ENCODE measurements around the gene RBM10. TPM values are rescaled to one million over a fixed set of nuclear protein-coding genes. Genes with fewer than 3 reads are reported as not detected.
"Not testable (repeated sequence)": the region's sequence is repeated elsewhere in the genome, so short reads cannot be mapped to it uniquely, and the experiment has no call there.

The RBM10 gene
- total RNA-seq, 2 experiments from 2014 or later, result 59.0 to 59.2 TPM

- ChIA-PET CTCF (interaction anchor here (2.8 kb wide), 1 partner anchor 11 kb away, joined by 22 read pairs; the partner anchor contains the start of genes NDUFB11 and RBM10), POLR2A (no interaction called here)
- H3K9me3 Mint-ChIP-seq, result no peaks in the 10 kb centered on the region
- H3K4me1 Mint-ChIP-seq, result peaks cover 4% of the 10 kb centered on the region
- no peaks in the 10 kb centered on the region for H3K27me3 Mint-ChIP-seq
- no peak for DNase-seq
- no peak overlapping the region for H3K4me3 Mint-ChIP-seq
- H3K36me3 Mint-ChIP-seq (ENCODE audit: low read depth), result no peaks in the 10 kb centered on the region
- no peak overlapping the region for H3K27ac Mint-ChIP-seq
These were observed 11.5 kb upstream of the RBM10 start for GRCh38 chrX:47133493-47133892.

DNA sequence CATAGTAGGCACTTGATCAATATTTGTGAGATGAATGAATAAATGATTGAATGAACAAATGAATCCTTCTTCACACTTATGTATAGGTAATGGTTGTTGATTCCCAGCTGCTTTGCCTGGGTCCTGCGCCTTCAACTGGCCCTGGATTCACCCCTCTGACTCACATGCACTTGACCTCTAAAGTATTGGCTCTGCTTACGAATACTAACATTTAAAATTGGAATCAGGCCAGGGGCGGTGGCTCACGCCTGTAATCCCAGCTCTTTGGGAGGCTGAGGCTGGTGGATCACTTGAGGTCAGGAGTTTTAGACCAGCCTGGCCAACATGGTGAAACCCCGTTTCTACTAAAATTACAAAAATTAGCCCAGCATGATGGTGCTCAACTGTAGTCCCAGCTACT lies 9.4 kb upstream of the RBM10 start:
- CTCF ChIA-PET, result interaction anchor here (1.0 to 2.8 kb wide), 2 partner anchors 9 to 234 kb away, joined by 4 to 22 read pairs; partner anchors contain the start of genes NDUFB11 and RBM10
- POLR2A ChIA-PET; H3K4me3 Mint-ChIP-seq; DNase-seq; H3K9me3 Mint-ChIP-seq; H3K4me1 Mint-ChIP-seq; H3K27me3 Mint-ChIP-seq; H3K27ac Mint-ChIP-seq; H3K36me3 Mint-ChIP-seq (ENCODE audit: low read depth): not testable (repeated sequence)

DNA sequence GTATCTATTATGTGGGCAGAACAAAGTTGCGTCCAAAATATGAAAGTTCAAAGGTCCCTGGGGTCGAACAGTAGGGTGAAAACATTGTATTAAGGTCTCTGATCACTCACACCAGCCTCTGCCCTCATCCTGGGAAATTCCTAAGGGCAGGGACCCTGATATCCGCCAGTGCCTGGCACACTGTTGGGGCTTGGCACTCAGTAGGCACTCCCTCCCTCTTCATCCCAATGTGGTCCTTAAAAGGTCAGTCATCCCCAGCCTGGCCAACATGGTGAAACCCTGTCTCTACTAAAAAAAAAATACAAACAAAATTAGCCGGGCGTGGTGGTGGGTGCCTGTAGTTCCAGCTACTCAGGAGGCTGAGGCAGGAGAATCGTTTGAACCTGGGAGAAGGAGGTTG lies 6.8 kb upstream of the RBM10 start:
- peaks cover 22% of the 10 kb centered on the region for H3K36me3 Mint-ChIP-seq (ENCODE audit: low read depth)
- H3K4me1 Mint-ChIP-seq, result peaks cover 12% of the 10 kb centered on the region
- no peak overlapping the region for H3K4me3 Mint-ChIP-seq
- no peak for DNase-seq
- CTCF ChIA-PET, result no interaction called here
- no peaks in the 10 kb centered on the region for H3K9me3 Mint-ChIP-seq
- H3K27me3 Mint-ChIP-seq, result no peaks in the 10 kb centered on the region
- POLR2A ChIA-PET, result no interaction called here
- H3K27ac Mint-ChIP-seq, result no peak overlapping the region

GRCh38 chrX:47143894-47144625 lies 961 bp upstream of the RBM10 start:
- Mint-ChIP-seq H3K36me3 (ENCODE audit: low read depth) (peaks cover 37% of the 10 kb centered on the region), H3K27me3 (no peaks in the 10 kb centered on the region), H3K4me3 (peak overlapping the region; percentile 94), H3K27ac (peak overlapping the region; percentile 99), H3K9me3 (peaks cover 3% of the 10 kb centered on the region), H3K4me1 (peaks cover 28% of the 10 kb centered on the region)
- CTCF ChIA-PET, result interaction anchor here (0.9 to 2.4 kb wide), 14 partner anchors 9 to 507 kb away, joined by 3 to 22 read pairs (median 4); no protein-coding TSS in a partner anchor
- DNase-seq, result no peak
- POLR2A ChIA-PET, result interaction anchor here (1.2 kb wide), 1 partner anchor 47 kb away, joined by 6 read pairs; no protein-coding TSS in a partner anchor

DNA sequence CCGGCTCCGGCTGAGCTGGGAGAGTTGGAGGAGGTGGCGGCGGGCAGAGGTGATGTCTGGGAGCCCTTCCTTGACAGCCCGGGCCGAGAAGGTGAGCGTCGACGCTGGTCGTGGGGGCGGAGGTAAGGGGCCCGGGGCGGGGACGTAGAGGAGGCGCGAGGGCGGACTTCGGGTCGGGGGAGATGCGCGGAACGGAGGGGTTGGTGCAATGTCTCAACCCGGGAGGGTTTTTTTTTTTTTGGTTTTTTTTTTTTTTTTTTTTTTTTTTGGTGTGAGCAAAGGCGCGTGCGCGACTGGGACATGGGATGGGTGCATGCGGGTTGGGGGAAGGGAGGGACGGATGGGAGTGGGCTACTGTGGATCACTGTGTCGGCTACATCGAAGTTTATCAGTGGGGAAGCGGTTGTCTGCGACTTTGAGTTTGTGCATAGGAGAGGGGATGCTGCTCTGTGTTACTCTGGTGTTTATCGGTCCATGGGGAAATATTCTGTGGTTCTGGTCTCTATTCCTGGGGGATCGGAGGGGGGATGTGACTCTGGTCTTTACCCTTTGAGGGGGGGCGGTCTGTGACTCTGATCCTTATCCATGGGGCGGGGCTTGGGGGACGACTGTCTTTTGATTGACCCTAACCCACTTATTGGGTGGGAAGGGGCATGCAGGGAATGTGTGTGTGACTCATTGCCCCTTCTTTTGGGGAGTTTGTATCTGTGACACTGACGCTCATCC lies 537 bp downstream of the RBM10 start:
- Mint-ChIP-seq H3K4me1 (peaks cover 33% of the 10 kb centered on the region), H3K27me3 (no peaks in the 10 kb centered on the region), H3K36me3 (ENCODE audit: low read depth) (peaks cover 40% of the 10 kb centered on the region), H3K4me3 (peak overlapping the region; percentile 94), H3K27ac (peak overlapping the region; percentile 99), H3K9me3 (peaks cover 3% of the 10 kb centered on the region)
- ChIA-PET POLR2A (interaction anchor here (1.2 kb wide), 1 partner anchor 45 kb away, joined by 6 read pairs; no protein-coding TSS in a partner anchor), CTCF (interaction anchor here (0.6 to 2.4 kb wide), 15 partner anchors 8 to 505 kb away, joined by 3 to 22 read pairs (median 4); no protein-coding TSS in a partner anchor)
- DNase-seq, result no peak

- peak overlapping the region; percentile 99 for H3K27ac Mint-ChIP-seq
- H3K9me3 Mint-ChIP-seq, result peaks cover 3% of the 10 kb centered on the region
- H3K36me3 Mint-ChIP-seq (ENCODE audit: low read depth), result peaks cover 36% of the 10 kb centered on the region
- peak overlapping the region; percentile 94 for H3K4me3 Mint-ChIP-seq
- POLR2A ChIA-PET, result no interaction called here
- CTCF ChIA-PET, result no interaction called here
- peaks cover 31% of the 10 kb centered on the region for H3K4me1 Mint-ChIP-seq
- H3K27me3 Mint-ChIP-seq, result no peaks in the 10 kb centered on the region
- DNase-seq, result no peak
These were observed 1.3 kb downstream of the RBM10 start for GRCh38 chrX:47146121-47146935.

GRCh38 chrX:47146936-47147859 lies 2.2 kb downstream of the RBM10 start:
- Mint-ChIP-seq H3K36me3 (ENCODE audit: low read depth) (peaks cover 34% of the 10 kb centered on the region), H3K27me3 (no peaks in the 10 kb centered on the region), H3K4me3 (peak overlapping the region; percentile 94), H3K4me1 (peaks cover 28% of the 10 kb centered on the region), H3K9me3 (peaks cover 3% of the 10 kb centered on the region), H3K27ac (no peak overlapping the region)
- ChIA-PET POLR2A (no interaction called here), CTCF (no interaction called here)
- no peak for DNase-seq

DNA sequence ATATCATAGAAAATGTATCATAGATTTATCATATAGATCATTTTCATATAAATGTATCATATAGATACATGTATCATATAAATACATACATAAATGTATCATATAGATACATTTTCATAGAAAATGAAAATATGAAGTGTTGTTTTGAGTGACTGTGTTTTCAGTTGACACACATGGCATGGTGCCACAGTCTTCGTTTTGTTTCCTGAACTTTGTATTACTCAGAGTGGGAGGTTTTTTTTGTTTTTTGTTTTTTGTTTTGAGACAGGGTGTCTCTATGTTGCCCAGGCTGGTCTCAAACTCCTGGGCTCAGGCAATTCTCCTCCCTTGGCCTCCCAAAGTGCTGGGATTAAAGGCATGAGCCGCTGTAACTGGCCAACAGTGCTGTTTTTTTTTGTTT lies 3.9 kb downstream of the RBM10 start:
- no peak for DNase-seq
- H3K27me3 Mint-ChIP-seq, result no peaks in the 10 kb centered on the region
- H3K27ac Mint-ChIP-seq, result no peak overlapping the region
- peaks cover 20% of the 10 kb centered on the region for H3K4me1 Mint-ChIP-seq
- ChIA-PET CTCF (interaction anchor here (0.6 kb wide), 1 partner anchor 1298 kb away, joined by 3 read pairs; no protein-coding TSS in a partner anchor), POLR2A (no interaction called here)
- peaks cover 3% of the 10 kb centered on the region for H3K9me3 Mint-ChIP-seq
- peaks cover 31% of the 10 kb centered on the region for H3K36me3 Mint-ChIP-seq (ENCODE audit: low read depth)
- no peak overlapping the region for H3K4me3 Mint-ChIP-seq

DNA sequence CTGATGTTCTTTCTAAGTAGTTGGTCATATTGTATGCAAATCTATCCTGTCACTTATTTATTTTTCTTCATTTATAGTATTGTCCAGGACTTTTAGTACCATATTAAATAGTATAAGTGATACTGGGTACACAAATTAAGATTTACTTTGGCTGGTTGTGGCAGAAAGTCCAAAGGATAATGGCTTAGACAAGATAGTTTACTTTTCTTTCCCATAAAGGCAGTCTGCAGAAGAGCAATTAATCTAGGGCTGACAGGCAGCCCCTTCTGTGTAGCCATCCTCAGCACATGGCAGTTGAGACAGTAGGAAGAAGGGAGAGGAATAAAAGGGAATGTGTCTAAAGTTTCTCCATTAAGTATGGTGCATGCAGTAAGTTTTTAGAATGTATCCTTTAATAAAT lies 6.4 kb downstream of the RBM10 start:
- no peaks in the 10 kb centered on the region for H3K27me3 Mint-ChIP-seq
- POLR2A ChIA-PET, result no interaction called here

GRCh38 chrX:47156611-47157520 lies 11.8 kb downstream of the RBM10 start:
- CTCF ChIA-PET, result interaction anchor here (1.3 kb wide), 1 partner anchor 12 kb away, joined by 6 read pairs; the partner anchor contains the start of genes NDUFB11 and RBM10
- Mint-ChIP-seq H3K4me1 (no peaks in the 10 kb centered on the region), H3K36me3 (ENCODE audit: low read depth) (peaks cover 33% of the 10 kb centered on the region), H3K4me3 (no peak overlapping the region), H3K9me3 (no peaks in the 10 kb centered on the region), H3K27ac (no peak overlapping the region), H3K27me3 (no peaks in the 10 kb centered on the region)
- no peak for DNase-seq
- POLR2A ChIA-PET, result no interaction called here

More for the DNA sequence above, 6.4 kb downstream of the RBM10 start:
- no peak for DNase-seq
- H3K4me1 Mint-ChIP-seq, result peaks cover 20% of the 10 kb centered on the region
- CTCF ChIA-PET, result no interaction called here
- H3K4me3 Mint-ChIP-seq, result no peak overlapping the region
- peaks cover 3% of the 10 kb centered on the region for H3K9me3 Mint-ChIP-seq
- peaks cover 32% of the 10 kb centered on the region for H3K36me3 Mint-ChIP-seq (ENCODE audit: low read depth)
- H3K27ac Mint-ChIP-seq, result peak overlapping the region; percentile 60

DNA sequence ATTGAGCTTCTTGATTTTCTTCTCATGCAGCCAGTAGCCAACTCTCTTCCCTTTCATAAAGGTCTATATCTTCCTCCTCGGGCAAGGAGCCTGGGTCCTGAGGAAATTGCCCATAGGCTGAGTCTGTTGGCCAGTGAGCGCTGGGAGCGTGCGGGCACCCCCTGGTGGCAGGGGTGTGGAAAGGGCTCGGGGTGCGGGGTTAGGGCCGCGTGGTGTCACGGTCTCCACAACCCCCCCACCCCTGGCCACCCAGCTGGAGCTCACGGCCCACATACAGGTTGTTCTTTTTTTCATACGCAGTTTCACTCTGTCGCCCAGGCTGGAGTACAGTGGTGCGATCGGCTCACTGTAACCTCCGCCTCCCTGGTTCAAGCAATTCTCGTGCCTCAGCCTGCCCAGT lies 13.1 kb downstream of the RBM10 start:
- no peak for DNase-seq
- no peak overlapping the region for H3K27ac Mint-ChIP-seq
- H3K9me3 Mint-ChIP-seq, result no peaks in the 10 kb centered on the region
- ChIA-PET POLR2A (no interaction called here), CTCF (interaction anchor here (0.6 to 1.3 kb wide), 3 partner anchors 12 to 154 kb away, joined by 3 to 6 read pairs (median 5); partner anchors contain the start of genes NDUFB11 and RBM10)
- no peaks in the 10 kb centered on the region for H3K27me3 Mint-ChIP-seq
- peaks cover 38% of the 10 kb centered on the region for H3K36me3 Mint-ChIP-seq (ENCODE audit: low read depth)
- no peak overlapping the region for H3K4me3 Mint-ChIP-seq
- no peaks in the 10 kb centered on the region for H3K4me1 Mint-ChIP-seq
